SK-N-SH treated with all-trans-retinoic acid at 6 μM for 48 hours (cell line): ENCODE measurements around the gene POLDIP3.

Experiments
- ATAC-seq: fragments of 200-7000 bp; cut with Tn5 transposase; 3 replicates; pipeline ENCODE4 v1.9.1; 2020; ENCODE audit warnings: mild to moderate bottlenecking, moderate library complexity
- ARNTL ChIP-seq: fragments of 450-650 bp; formaldehyde crosslinking; IDR thresholded peaks from 2 replicates; pipeline ENCODE4 v1.5.0; 2020; ENCODE audit warnings: low read depth, mild to moderate bottlenecking, moderate library complexity, borderline replicate concordance
- BACH2 ChIP-seq: fragments of 250-450 bp; sonication (Bioruptor Pico); IDR thresholded peaks from 2 replicates; pipeline ENCODE4 v1.9.0; 2021; ENCODE audit warnings: mild to moderate bottlenecking, borderline replicate concordance
- CSDC2 ChIP-seq: fragments of 250-450 bp; sonication (Bioruptor Pico); IDR thresholded peaks from 2 replicates; pipeline ENCODE4 v1.5.0; 2020; ENCODE audit warnings: mild to moderate bottlenecking, moderate library complexity
- ESRRG ChIP-seq: fragments of 250-450 bp; sonication (Bioruptor Pico); IDR thresholded peaks from 2 replicates; pipeline ENCODE4 v1.6.1; 2021; ENCODE audit warnings: mild to moderate bottlenecking
- GLIS3 ChIP-seq: fragments of 250-450 bp; sonication (Bioruptor Pico); IDR thresholded peaks from 2 replicates; pipeline ENCODE4 v1.5.0; 2020; ENCODE audit warnings: mild to moderate bottlenecking, moderate library complexity
- ISL1 ChIP-seq: fragments of 250-450 bp; sonication (Bioruptor Pico); IDR thresholded peaks from 2 replicates; pipeline ENCODE4 v2.1.2; 2022; ENCODE audit warnings: mild to moderate bottlenecking, moderate library complexity
- OSR1 ChIP-seq: fragments of 250-450 bp; sonication (Bioruptor Pico); IDR thresholded peaks from 2 replicates; pipeline ENCODE4 v1.8.0; 2022; ENCODE audit warnings: moderate library complexity, mild to moderate bottlenecking, inconsistent platforms
- PPARA ChIP-seq: fragments of 250-450 bp; sonication (Bioruptor Pico); IDR thresholded peaks from 2 replicates; pipeline ENCODE4 v1.5.0; 2020; ENCODE audit warnings: mild to moderate bottlenecking, borderline replicate concordance
- RARB ChIP-seq: fragments of 250-450 bp; sonication (Bioruptor Pico); IDR thresholded peaks from 2 replicates; pipeline ENCODE4 v1.8.0; 2021; ENCODE audit warnings: mild to moderate bottlenecking, moderate library complexity
- SNAI2 ChIP-seq: fragments of 250-450 bp; sonication (Bioruptor Pico); IDR thresholded peaks from 2 replicates; pipeline ENCODE4 v1.5.0; 2020; ENCODE audit warnings: mild to moderate bottlenecking, moderate library complexity
- TCF4 ChIP-seq: fragments of 250-450 bp; sonication (Bioruptor Pico); IDR thresholded peaks from 2 replicates; pipeline ENCODE4 v1.8.0; 2021; ENCODE audit warnings: mild to moderate bottlenecking, moderate library complexity, borderline replicate concordance
- TOX ChIP-seq: fragments of 250-450 bp; sonication (Bioruptor Pico); IDR thresholded peaks from 2 replicates; pipeline ENCODE4 v1.8.0; 2021; ENCODE audit warnings: mild to moderate bottlenecking, moderate library complexity, borderline replicate concordance
- ZC3H10 ChIP-seq: fragments of 250-450 bp; sonication (Bioruptor Pico); IDR thresholded peaks from 2 replicates; pipeline ENCODE4 v1.5.1; 2021; ENCODE audit warnings: mild to moderate bottlenecking, moderate library complexity
- ZFP3 ChIP-seq: fragments of 250-450 bp; sonication (Bioruptor Pico); IDR thresholded peaks from 2 replicates; pipeline ENCODE4 v1.5.0; 2020; ENCODE audit warnings: mild to moderate bottlenecking, moderate library complexity
- ZFP30 ChIP-seq: fragments of 450-650 bp; formaldehyde crosslinking; IDR thresholded peaks from 2 replicates; pipeline ENCODE4 v1.5.0; 2022; ENCODE audit warnings: mild to moderate bottlenecking, moderate library complexity
- ZNF565 ChIP-seq: fragments of 450-650 bp; formaldehyde crosslinking; conservative IDR thresholded peaks from 2 replicates; pipeline ENCODE4 v1.5.0; 2020; ENCODE audit warnings: low read depth, mild to moderate bottlenecking, moderate library complexity
- ZNF70 ChIP-seq: fragments of 450-650 bp; formaldehyde crosslinking; IDR thresholded peaks from 2 replicates; pipeline ENCODE4 v1.5.0; 2020; ENCODE audit warnings: mild to moderate bottlenecking, moderate library complexity
- ZNF8 ChIP-seq: fragments of 450-650 bp; formaldehyde crosslinking; IDR thresholded peaks from 2 replicates; pipeline ENCODE4 v1.5.0; 2020; ENCODE audit warnings: mild to moderate bottlenecking, moderate library complexity
- TF ChIP-seq, protein P1 (sequence below): fragments of 250-450 bp; sonication (Bioruptor Pico); IDR thresholded peaks from 2 replicates; pipeline ENCODE4 v1.5.1; 2021; ENCODE audit warnings: mild to moderate bottlenecking, moderate library complexity
- TF ChIP-seq, protein P2 (sequence below): fragments of 250-450 bp; sonication (Bioruptor Pico); IDR thresholded peaks from 2 replicates; pipeline ENCODE4 v1.5.0; 2020; ENCODE audit warnings: mild to moderate bottlenecking, moderate library complexity
- TF ChIP-seq, protein P3 (sequence below): fragments of 250-450 bp; sonication (Bioruptor Pico); IDR thresholded peaks from 2 replicates; pipeline ENCODE4 v1.8.0; 2021; ENCODE audit warnings: low read depth, mild to moderate bottlenecking, moderate library complexity, borderline replicate concordance
- TF ChIP-seq, protein P4 (sequence below): fragments of 250-450 bp; sonication (Bioruptor Pico); IDR thresholded peaks from 2 replicates; pipeline ENCODE4 v1.8.0; 2020; ENCODE audit warnings: mild to moderate bottlenecking, moderate library complexity, borderline replicate concordance
- TF ChIP-seq, protein P5 (sequence below): fragments of 250-450 bp; sonication (Bioruptor Pico); IDR thresholded peaks from 2 replicates; pipeline ENCODE4 v1.5.1; 2020; ENCODE audit warnings: low read depth, mild to moderate bottlenecking, moderate library complexity

Gene POLDIP3

DNA sequence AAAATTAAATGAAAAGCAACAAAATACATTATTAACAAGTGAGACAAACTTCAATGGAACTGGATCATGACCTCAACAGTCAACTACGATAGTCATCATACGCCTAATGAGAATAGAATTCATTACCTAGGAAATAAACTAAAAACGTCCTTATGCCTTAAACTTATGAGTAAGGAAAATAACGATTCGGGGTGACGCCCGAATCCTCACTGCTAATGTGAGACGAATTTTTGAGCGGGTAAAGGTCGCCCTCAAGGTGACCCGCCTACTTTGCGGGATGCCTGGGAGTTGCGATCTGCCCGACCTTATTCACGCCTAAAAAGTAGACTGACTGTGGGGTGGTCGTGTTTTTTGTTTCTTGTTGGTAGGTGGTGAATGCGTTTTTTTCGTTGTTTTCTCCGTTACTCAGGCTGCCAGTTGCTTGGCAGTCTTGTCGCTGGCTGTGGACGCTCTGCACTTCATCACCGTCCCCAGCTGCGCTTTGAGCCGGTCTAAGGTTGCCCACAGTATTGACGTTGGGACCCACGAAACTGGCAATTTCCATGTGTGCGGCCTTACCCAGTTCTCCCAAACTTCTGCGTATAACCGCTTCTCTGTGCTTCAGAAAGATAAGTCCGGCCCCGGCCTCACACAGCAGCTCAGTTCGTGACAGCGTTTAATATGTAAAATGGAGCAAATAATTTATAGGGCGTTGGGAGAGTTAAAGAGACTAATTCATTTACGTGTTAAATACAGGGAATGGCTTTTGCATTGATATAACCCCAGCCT, 593 bp upstream of the POLDIP3 start:
- peak; percentile 87 for ATAC-seq
- TF ChIP-seq ZNF70 (CRISPR knock-in tag): peak; percentile 48; the same call in 1 of the 2 replicates
- TF ChIP-seq ZFP3: peak; percentile 45; the same call in 1 of the 2 replicates
- TF ChIP-seq ZC3H10: peak; percentile 79
- 0 out of 2 replicates have a peak, but pooled peaks have one; percentile 57 for TF ChIP-seq ZNF565 (CRISPR knock-in tag)
- peak; percentile 98 for TF ChIP-seq RARB (CRISPR knock-in tag)
- TF ChIP-seq, protein P1, sequence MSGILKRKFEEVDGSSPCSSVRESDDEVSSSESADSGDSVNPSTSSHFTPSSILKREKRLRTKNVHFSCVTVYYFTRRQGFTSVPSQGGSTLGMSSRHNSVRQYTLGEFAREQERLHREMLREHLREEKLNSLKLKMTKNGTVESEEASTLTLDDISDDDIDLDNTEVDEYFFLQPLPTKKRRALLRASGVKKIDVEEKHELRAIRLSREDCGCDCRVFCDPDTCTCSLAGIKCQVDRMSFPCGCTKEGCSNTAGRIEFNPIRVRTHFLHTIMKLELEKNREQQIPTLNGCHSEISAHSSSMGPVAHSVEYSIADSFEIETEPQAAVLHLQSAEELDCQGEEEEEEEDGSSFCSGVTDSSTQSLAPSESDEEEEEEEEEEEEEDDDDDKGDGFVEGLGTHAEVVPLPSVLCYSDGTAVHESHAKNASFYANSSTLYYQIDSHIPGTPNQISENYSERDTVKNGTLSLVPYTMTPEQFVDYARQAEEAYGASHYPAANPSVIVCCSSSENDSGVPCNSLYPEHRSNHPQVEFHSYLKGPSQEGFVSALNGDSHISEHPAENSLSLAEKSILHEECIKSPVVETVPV (CRISPR knock-in tag): peak; percentile 97
- TF ChIP-seq, protein P2, sequence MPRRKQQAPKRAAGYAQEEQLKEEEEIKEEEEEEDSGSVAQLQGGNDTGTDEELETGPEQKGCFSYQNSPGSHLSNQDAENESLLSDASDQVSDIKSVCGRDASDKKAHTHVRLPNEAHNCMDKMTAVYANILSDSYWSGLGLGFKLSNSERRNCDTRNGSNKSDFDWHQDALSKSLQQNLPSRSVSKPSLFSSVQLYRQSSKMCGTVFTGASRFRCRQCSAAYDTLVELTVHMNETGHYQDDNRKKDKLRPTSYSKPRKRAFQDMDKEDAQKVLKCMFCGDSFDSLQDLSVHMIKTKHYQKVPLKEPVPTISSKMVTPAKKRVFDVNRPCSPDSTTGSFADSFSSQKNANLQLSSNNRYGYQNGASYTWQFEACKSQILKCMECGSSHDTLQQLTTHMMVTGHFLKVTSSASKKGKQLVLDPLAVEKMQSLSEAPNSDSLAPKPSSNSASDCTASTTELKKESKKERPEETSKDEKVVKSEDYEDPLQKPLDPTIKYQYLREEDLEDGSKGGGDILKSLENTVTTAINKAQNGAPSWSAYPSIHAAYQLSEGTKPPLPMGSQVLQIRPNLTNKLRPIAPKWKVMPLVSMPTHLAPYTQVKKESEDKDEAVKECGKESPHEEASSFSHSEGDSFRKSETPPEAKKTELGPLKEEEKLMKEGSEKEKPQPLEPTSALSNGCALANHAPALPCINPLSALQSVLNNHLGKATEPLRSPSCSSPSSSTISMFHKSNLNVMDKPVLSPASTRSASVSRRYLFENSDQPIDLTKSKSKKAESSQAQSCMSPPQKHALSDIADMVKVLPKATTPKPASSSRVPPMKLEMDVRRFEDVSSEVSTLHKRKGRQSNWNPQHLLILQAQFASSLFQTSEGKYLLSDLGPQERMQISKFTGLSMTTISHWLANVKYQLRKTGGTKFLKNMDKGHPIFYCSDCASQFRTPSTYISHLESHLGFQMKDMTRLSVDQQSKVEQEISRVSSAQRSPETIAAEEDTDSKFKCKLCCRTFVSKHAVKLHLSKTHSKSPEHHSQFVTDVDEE: peak; percentile 18; the same call in 1 of the 2 replicates
- TF ChIP-seq GLIS3 (CRISPR knock-in tag): peak; percentile 99
- TF ChIP-seq TCF4 (CRISPR knock-in tag): peak; percentile 49; the same call in 1 of the 2 replicates
- TF ChIP-seq BACH2 (CRISPR knock-in tag): no peak
- peak; percentile 99 for TF ChIP-seq ESRRG
- peak; percentile 40; the same call in 1 of the 2 replicates for TF ChIP-seq SNAI2
- TF ChIP-seq, protein P3, sequence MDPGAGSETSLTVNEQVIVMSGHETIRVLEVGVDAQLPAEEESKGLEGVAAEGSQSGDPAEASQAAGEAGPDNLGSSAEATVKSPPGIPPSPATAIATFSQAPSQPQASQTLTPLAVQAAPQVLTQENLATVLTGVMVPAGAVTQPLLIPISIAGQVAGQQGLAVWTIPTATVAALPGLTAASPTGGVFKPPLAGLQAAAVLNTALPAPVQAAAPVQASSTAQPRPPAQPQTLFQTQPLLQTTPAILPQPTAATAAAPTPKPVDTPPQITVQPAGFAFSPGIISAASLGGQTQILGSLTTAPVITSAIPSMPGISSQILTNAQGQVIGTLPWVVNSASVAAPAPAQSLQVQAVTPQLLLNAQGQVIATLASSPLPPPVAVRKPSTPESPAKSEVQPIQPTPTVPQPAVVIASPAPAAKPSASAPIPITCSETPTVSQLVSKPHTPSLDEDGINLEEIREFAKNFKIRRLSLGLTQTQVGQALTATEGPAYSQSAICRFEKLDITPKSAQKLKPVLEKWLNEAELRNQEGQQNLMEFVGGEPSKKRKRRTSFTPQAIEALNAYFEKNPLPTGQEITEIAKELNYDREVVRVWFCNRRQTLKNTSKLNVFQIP (CRISPR knock-in tag): peak; percentile 84; the same call in 1 of the 2 replicates
- TF ChIP-seq PPARA (CRISPR knock-in tag): peak; percentile 61; the same call in 1 of the 2 replicates
- TF ChIP-seq OSR1 (CRISPR knock-in tag): no peak
- TF ChIP-seq, protein P4, sequence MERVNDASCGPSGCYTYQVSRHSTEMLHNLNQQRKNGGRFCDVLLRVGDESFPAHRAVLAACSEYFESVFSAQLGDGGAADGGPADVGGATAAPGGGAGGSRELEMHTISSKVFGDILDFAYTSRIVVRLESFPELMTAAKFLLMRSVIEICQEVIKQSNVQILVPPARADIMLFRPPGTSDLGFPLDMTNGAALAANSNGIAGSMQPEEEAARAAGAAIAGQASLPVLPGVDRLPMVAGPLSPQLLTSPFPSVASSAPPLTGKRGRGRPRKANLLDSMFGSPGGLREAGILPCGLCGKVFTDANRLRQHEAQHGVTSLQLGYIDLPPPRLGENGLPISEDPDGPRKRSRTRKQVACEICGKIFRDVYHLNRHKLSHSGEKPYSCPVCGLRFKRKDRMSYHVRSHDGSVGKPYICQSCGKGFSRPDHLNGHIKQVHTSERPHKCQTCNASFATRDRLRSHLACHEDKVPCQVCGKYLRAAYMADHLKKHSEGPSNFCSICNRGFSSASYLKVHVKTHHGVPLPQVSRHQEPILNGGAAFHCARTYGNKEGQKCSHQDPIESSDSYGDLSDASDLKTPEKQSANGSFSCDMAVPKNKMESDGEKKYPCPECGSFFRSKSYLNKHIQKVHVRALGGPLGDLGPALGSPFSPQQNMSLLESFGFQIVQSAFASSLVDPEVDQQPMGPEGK (CRISPR knock-in tag): peak; percentile 97
- TF ChIP-seq ARNTL (CRISPR knock-in tag): peak; percentile 83
- TF ChIP-seq, protein P5, sequence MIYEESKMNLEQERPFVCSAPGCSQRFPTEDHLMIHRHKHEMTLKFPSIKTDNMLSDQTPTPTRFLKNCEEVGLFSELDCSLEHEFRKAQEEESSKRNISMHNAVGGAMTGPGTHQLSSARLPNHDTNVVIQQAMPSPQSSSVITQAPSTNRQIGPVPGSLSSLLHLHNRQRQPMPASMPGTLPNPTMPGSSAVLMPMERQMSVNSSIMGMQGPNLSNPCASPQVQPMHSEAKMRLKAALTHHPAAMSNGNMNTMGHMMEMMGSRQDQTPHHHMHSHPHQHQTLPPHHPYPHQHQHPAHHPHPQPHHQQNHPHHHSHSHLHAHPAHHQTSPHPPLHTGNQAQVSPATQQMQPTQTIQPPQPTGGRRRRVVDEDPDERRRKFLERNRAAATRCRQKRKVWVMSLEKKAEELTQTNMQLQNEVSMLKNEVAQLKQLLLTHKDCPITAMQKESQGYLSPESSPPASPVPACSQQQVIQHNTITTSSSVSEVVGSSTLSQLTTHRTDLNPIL (CRISPR knock-in tag): peak; percentile 93
- TF ChIP-seq ZNF8: peak; percentile 43; the same call in 1 of the 2 replicates
- 0 out of 2 replicates have a peak, but pooled peaks have one; percentile 7 for TF ChIP-seq ISL1 (CRISPR knock-in tag)
- peak; percentile 69 for TF ChIP-seq ZFP30
- no peak for TF ChIP-seq CSDC2 (CRISPR knock-in tag)
- peak; percentile 98 for TF ChIP-seq TOX (CRISPR knock-in tag)

DNA sequence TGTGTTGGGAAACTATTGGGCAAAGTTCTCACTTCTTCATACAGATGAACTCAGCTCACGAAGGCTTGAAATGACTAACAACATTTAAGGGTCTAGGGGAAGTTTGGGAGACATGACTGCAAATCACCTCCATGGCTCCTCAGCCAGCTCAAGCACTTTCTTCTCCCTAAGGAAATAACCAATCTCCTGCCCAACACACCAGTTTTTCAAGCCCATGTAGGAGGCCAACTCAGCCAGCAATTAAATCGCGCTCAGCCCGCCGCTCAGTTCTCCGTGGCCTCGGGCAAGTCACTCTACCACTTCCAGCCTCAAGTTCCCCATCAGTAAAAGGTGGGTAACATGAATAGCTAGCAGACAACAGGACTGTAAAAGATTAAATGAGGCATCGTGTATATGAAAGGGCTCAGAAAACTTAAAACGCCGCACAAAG, 796 bp downstream of the POLDIP3 start:
- no peak for TF ChIP-seq ZFP3
- no peak for TF ChIP-seq TCF4 (CRISPR knock-in tag)
- TF ChIP-seq CSDC2 (CRISPR knock-in tag): no peak
- TF ChIP-seq RARB (CRISPR knock-in tag): no peak
- TF ChIP-seq, protein P1 (CRISPR knock-in tag): no peak
- TF ChIP-seq, protein P3 (CRISPR knock-in tag): no peak
- TF ChIP-seq, protein P5 (CRISPR knock-in tag): no peak
- no peak for TF ChIP-seq TOX (CRISPR knock-in tag)
- TF ChIP-seq ESRRG: no peak
- TF ChIP-seq ZFP30: no peak
- TF ChIP-seq ZNF70 (CRISPR knock-in tag): no peak
- TF ChIP-seq ZNF565 (CRISPR knock-in tag): no peak
- no peak for TF ChIP-seq OSR1 (CRISPR knock-in tag)
- no peak for TF ChIP-seq SNAI2
- no peak for TF ChIP-seq PPARA (CRISPR knock-in tag)
- no peak for ATAC-seq
